ENCODE measurements around the gene ERC2.

ERC2 gene

GRCh38 chr3:55923626-55924025 is 544.6 kb downstream of the ERC2 start:
- no peak for DNase-seq (ENCODE audit: low spot score)

GRCh38 chr3:55923207-55923606 is 545.1 kb downstream of the ERC2 start:
- DNase-seq (ENCODE audit: low spot score) = no peak

GRCh38 chr3:55912880-55913279 is 555.4 kb downstream of the ERC2 start:
- DNase-seq (ENCODE audit: low spot score) = no peak

GRCh38 chr3:55911266-55911665 is 557.0 kb downstream of the ERC2 start:
- no peak for DNase-seq (ENCODE audit: low spot score)

GRCh38 chr3:55910543-55910942 is 557.7 kb downstream of the ERC2 start:
- no peak for DNase-seq (ENCODE audit: low spot score)

GRCh38 chr3:55909373-55909772 is 558.9 kb downstream of the ERC2 start:
- DNase-seq (ENCODE audit: low spot score) = no peak

GRCh38 chr3:55907616-55908015 is 560.7 kb downstream of the ERC2 start:
- no peak for DNase-seq (ENCODE audit: low spot score)

- no peak for DNase-seq (ENCODE audit: low spot score)
These were observed 561.4 kb downstream of the ERC2 start for GRCh38 chr3:55906896-55907295.

GRCh38 chr3:55904716-55905115 is 563.6 kb downstream of the ERC2 start:
- no peak for DNase-seq (ENCODE audit: low spot score)

- DNase-seq (ENCODE audit: low spot score) = no peak
These were observed 564.6 kb downstream of the ERC2 start for GRCh38 chr3:55903680-55904079.

- DNase-seq (ENCODE audit: low spot score) = no peak
These were observed 565.9 kb downstream of the ERC2 start for GRCh38 chr3:55902221-55902900.

- no peak for DNase-seq (ENCODE audit: low spot score)
These were observed 568.4 kb downstream of the ERC2 start for GRCh38 chr3:55899887-55900286.

GRCh38 chr3:55897573-55898224 is 570.6 kb downstream of the ERC2 start:
- DNase-seq (ENCODE audit: low spot score) = no peak

- no peak for DNase-seq (ENCODE audit: low spot score)
These were observed 572.2 kb downstream of the ERC2 start for GRCh38 chr3:55895897-55896566.

GRCh38 chr3:55894605-55895004 is 573.7 kb downstream of the ERC2 start:
- no peak for DNase-seq (ENCODE audit: low spot score)

- no peak for DNase-seq (ENCODE audit: low spot score)
These were observed 575.1 kb downstream of the ERC2 start for GRCh38 chr3:55893045-55893664.

- no peak for DNase-seq (ENCODE audit: low spot score)
These were observed 577.2 kb downstream of the ERC2 start for GRCh38 chr3:55891106-55891505.

- DNase-seq (ENCODE audit: low spot score) = no peak
These were observed 579.9 kb downstream of the ERC2 start for GRCh38 chr3:55888282-55888885.

GRCh38 chr3:55885721-55886120 is 582.5 kb downstream of the ERC2 start:
- no peak for DNase-seq (ENCODE audit: low spot score)

GRCh38 chr3:55884491-55885285 is 583.6 kb downstream of the ERC2 start:
- no peak for DNase-seq (ENCODE audit: low spot score)

- no peak for DNase-seq (ENCODE audit: low spot score)
These were observed 584.2 kb downstream of the ERC2 start for GRCh38 chr3:55884066-55884465.

- no peak for DNase-seq (ENCODE audit: low spot score)
These were observed 586.3 kb downstream of the ERC2 start for GRCh38 chr3:55882006-55882405.

Measured in hematopoietic multipotent progenitor cell treated with erythropoietin and hydrocortisone succinate and interleukin-3 and kit ligand, for 15 days (in vitro differentiated cells).